ENCODE data around the gene FPR1.

DNA sequence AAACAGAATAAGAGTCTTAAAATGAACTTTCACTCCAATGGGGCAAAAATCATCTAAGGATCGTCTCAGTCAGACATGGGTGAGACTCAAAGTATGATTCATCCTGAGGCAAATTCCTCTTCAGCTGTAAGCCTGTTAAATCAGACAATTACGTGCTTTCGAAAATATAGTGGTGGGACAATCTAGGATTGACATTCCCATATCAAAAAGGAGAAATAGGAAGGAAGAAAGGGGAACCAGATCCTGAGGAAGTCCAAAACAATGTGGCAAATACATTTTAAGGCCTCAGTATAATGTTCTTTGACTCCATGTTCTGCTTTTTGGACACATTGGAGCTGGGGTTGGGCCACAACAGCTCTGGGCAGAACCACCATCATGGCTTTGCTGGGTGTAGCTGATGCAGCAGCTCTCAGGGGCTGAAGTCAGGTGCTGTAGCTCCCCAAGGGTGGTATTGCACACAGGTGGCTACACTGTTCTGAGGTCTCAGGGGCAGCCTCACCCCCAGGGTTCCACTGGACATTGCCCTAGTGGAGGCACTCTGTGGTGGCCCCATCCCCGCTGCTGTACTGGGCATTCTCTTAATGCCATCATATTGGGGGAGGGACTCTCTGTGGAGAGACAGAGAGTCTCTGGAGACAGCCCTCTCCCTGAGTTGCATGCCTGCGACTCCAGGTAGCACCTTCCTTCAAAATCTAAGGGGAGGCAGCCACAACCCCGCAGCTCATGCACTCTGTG lies 37.5 kb upstream of the FPR1 start:
- TF ChIP-seq, protein P1, sequence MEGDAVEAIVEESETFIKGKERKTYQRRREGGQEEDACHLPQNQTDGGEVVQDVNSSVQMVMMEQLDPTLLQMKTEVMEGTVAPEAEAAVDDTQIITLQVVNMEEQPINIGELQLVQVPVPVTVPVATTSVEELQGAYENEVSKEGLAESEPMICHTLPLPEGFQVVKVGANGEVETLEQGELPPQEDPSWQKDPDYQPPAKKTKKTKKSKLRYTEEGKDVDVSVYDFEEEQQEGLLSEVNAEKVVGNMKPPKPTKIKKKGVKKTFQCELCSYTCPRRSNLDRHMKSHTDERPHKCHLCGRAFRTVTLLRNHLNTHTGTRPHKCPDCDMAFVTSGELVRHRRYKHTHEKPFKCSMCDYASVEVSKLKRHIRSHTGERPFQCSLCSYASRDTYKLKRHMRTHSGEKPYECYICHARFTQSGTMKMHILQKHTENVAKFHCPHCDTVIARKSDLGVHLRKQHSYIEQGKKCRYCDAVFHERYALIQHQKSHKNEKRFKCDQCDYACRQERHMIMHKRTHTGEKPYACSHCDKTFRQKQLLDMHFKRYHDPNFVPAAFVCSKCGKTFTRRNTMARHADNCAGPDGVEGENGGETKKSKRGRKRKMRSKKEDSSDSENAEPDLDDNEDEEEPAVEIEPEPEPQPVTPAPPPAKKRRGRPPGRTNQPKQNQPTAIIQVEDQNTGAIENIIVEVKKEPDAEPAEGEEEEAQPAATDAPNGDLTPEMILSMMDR (IDR thresholded peaks at IDR 0.05; ENCODE audit: low read depth, low read length, poor library complexity, severe bottlenecking): no peak
- no peak for TF ChIP-seq EZH2phosphoT487 (IDR thresholded peaks at IDR 0.05; ENCODE audit: borderline replicate concordance, low read length)

Measured in DOHH2 (cell line).